ENCODE data around the gene FBXO24.

The FBXO24 gene

DNA sequence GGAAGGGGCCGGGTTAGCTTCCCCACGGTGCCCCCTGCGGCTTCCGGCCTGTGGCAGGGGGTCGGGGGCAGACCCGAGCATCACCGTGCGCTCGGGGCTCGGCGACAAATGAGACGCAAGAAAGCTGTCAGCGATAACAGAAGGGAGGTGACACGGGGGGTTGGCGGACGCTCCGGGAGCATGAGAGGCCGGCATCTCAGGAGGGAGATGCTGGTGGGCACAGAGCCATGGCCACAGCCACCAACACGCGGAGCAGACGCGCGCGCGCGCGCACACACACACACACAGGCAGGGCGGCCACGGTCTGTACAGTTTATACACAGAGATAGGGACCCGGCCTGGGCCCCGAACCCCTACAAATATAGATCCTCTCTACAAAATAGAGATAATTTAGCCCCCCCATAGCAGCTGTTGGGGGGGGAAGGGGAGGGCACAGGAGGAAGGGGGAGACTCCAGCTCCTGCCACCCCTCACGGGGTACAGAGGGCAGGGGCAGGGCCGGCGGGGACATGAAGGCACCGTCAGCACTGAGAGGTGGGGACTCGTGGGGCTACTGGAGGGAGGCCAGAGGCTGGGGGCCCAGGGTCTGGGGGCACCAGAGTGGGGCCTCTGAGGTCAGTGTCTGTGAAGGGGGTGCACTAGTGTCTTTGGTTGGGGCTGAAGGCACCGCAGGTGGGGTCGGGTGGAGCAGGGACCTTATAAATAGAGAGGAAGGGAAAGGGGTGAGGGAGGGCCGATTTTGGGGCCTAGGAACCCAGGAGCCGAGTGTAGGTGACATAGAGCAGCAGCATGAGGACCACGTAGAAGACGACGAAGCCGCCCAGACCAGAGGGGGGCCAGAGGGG, 11.5 kb upstream of the FBXO24 start:
- DNase-seq (ENCODE audit: low spot score) = no peak

DNA sequence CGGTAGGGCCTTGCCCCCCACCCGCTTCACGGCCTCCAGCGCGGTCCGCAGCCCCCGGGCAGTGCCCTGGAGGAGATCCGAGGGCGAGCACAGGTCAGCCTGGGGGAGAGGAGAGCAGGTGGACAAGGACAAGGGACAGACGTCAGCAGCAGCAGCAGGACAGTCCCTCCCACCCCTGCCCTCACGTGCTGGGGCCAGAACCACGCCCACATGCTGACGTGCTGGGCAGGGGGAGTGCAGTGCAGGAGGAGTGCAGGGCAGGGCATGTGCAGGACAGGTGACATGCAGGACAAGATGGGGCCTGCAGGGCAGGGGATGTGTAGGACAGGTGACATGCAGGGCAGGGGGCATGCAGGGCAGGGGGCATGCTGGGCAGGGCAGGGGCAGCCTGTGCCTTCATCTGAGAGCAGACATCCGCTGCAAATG, 10.9 kb upstream of the FBXO24 start:
- DNase-seq (ENCODE audit: low spot score) = no peak

DNA sequence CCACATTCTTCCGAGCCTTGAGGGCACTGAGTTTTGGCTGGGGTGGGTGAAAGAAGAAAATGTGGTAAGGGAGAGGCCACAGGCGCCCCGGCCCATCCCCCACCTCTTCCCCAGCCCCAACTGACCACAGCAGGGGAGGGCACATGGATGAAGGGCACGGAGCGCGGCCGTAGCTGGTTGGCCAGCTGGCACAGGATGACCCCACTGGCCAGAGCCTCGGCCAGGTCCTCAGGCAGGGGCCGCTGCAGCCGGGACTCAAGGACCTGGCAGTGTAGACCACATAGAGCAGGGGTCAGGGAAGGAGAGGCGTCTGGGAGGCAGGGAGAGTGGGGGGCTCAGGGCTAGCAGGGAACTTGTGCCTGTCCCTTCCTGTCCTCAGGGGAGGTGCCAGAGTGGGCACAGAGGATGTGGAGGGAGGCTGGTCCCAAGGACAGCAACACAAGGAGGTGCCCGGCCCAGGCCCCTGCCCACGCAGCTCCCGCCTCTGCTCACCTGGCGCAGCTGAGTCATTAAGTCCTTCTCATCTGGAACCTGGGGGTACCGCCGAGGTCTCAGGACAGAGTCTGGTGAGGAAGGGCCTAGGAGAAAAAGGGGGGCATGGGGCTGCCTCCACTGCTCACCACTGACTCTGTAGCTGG, 10.3 kb upstream of the FBXO24 start:
- DNase-seq (ENCODE audit: low spot score) = no peak

DNA sequence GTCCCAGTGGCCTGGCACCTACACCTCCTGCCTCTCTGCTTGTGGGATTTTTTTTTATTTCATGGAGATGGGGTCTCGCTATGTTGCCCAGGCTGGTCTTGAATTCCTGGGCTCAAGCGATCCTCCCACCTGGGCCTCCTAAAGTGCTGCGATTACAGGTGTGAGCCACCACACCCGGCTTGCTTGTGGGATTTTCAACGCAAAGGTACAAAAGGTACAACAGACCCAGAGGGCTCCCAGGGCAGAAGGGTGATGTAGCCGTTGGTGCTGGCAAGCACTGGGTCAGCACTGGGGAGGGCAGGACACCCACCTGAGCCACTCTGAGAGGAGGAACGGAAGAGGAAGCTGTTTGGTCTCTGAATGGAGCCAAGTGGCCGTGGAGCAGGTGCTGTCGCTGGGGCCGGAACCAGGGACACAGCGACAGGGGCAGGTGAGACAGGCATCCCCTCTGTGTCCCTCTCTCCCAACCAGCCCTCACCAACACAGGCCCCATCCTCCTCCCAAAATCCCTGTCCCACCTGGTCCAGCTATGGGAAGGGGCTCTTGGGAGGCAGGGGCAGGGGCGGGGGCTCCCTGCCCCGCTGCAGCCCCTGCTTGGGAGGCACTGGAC, 9.6 kb upstream of the FBXO24 start:
- DNase-seq (ENCODE audit: low spot score) = no peak

DNA sequence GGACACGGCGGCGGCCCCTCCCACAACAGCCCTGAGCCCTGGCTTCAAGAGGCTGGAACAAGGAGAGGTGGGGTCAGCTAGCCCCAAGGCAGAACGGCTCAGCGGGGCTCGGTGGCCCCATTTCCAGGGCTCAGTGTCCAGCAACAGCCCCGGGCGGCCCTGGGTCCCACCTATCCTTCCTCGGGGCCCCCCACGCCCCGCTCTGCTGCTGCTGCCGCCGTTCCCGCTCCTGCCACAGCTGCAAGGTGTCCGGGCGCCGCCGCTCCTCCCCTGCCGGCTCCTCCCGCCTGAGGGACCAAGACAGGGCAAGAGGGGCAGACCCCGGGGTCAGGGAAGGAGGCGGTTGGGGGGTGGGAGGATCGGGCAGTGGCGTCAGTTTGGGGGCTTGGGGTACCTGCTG, 9.0 kb upstream of the FBXO24 start:
- no peak for DNase-seq (ENCODE audit: low spot score)

DNA sequence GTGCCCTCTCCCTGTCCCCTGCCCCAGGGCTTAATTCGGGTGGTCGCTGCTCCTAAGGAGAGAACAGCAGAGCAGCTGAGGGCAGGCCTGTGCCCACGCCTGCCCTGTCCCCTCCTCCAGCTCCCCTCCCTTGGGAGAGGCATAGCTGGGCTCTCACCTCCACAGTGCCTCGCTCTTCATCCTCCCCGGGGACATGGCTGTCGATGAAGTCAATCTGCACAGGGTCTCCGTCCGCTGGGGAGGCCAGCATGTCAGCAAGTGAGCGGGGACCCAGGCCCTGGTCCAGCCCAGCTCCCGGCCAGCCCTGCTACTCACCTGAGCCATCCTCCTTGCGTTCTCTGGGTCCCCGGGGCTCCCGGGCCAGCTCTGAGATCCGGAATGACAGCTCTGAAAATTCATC, 8.6 kb upstream of the FBXO24 start:
- no peak for DNase-seq (ENCODE audit: low spot score)

DNA sequence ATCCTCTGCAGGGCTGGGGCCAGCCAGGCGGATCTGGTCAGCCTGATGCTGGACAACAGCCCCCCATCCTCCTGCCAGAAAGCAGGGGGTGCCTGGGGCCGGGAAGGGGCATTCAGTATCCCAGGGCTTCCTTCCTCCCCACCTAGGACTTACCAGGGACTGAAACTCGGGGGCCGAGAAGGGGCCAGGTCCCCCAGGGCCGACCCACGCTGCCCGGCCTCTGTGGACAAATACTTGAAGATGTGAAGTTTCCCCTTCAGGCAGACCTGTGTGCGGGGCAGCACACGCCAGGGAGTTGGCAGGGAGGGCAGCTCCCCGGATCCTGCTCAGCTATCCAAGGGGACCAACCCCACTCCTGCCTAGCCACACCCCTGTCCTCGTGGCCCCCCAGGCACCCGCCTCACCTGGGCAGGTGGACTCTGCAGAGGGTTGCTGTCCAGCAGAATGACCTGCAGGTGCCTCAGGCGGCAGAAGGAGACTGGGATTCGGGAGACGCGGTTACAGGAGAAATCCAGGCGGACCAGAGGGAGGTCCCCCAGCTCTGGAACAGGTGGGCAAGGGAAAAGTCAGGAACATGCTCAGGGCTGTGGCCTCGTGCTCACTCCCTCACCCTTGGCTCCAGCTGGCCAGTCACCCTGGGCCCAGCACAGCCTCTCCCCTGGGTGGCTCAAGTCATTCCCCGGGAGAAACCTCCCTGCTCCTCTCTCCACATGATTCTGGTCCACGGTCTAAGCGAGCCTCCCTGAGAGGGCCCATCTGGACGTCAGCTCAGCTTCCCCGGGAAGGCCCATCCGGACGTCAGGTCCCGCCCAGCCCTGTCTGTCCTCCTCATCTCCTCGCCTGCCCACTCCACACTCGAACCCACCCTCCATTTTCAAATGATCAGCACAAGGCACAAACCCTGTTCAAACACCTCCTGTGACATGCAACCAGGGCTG, 7.6 kb upstream of the FBXO24 start:
- no peak for DNase-seq (ENCODE audit: low spot score)

DNA sequence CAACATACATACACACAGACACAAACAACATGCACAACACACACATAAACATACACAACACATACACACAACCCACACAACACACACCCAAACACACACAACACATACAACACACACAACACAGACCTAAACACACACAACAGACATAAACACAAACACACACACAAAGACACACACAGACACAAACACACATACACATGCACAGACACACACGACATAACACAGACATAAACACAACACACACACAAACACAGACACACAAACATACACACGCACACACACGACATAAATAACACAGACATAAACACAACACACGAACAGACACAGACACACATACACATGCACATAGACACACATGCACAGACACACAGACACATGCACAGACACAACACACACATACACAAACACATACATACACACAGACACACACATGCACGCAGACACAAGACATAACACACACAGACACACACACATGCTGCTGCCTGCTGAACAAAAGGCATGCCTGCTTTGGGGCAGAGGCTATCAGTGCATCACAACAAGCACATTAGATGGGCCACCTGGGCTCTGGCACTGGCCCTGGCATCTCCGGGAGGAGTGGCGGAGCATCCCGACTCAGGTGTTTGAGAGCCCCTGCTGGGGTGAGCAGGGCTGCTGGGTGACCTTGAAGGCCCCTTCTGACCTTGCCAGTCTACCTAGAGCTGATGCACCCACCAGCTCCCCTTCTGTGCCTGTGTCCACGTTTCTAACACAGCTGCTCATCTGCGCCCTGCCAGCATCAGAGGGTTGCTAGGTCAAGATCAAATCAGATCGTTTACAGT, 5.5 kb upstream of the FBXO24 start:
- DNase-seq (ENCODE audit: low spot score) = no peak

DNA sequence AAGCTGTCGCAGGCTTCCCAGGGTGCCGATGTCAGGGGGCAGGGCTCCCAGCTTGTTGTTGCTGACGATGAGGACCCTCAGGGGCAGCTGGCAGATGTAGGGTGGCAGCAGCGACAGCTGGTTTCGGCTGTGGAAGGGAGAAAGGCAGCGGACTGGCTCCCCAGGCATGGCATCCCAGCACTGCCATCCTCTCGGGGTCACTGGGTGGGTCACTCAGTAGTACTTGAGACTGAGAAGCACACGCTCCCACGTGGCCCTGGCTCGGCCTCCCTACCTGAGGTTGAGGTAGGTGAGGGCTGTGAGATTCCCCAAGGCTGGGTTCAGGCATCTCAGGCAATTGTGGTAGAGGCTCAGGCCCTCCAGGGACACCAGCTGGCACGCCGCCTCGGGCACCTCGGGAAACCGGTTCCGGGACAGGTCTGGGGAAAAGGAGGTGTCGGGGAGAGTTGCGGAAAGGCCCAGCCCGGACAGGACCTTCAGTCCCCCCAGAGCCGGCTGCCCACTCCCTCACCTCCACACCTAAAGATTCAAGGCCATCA, 4.0 kb upstream of the FBXO24 start:
- no peak for DNase-seq (ENCODE audit: low spot score)

DNA sequence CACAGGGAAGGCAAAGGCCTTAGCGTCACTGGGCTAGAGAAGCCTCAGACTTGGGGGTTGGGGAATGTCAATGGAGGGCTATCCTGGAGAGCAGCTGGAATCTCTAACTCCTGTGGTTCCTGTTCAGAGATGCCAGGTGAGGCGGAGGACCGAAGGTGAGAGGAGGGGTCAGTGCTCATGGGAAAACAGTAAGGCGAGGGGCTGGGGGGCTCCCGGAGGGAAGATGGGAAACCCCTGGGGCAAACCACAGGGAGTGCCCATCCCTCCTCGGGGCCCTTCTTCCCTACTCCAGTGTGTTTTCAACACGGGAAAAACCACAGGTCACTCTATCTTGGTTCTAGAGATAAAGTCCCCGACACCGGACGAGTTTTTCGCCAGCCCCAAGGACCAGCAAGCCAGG, 3.5 kb upstream of the FBXO24 start:
- DNase-seq (ENCODE audit: low spot score) = no peak

DNA sequence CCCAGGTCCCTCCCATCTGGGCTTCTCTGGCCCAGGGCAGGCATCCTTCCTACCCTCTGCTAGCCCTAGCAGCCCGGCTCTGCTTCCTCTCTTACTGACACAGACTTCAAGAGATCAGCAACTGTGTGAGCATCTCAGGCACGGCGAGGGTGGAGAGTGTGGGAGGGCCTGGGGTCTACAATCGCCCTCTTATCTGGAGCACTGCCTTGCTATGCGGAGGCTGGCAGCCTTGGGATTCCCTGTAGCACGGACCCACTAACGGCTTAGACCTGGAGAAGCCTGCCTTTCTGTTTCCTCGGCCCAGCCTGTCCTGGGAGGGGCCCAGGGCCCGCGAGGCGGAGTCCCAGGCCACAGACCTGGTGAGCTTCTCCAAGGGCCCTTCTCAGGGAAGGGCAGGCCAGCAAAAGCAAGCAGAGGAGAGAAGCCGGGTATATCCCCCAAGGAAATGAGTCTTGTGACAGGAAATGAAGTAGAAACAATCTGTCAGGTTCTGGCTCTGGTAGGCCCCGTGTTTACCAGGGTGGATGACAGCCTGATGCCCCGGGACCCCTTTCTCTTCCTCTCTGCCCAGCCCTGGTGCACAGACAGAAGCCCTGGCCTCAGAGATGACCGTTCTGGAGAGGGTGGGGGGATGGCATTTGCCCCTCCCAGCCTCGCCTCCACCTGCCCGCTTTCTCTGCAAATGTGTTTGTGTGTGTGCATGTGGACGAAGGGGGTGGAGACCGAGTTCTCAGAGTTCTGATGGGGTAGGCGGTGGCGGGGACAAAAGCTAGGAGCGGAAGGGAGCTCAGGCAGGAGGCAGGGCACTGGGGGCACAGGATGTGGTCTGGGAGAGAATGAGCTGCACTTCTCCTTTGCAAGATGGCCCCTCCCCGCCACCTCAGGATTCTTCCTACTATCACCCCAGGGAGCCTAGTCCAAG, 2.7 kb upstream of the FBXO24 start:
- DNase-seq (ENCODE audit: low spot score) = no peak

DNA sequence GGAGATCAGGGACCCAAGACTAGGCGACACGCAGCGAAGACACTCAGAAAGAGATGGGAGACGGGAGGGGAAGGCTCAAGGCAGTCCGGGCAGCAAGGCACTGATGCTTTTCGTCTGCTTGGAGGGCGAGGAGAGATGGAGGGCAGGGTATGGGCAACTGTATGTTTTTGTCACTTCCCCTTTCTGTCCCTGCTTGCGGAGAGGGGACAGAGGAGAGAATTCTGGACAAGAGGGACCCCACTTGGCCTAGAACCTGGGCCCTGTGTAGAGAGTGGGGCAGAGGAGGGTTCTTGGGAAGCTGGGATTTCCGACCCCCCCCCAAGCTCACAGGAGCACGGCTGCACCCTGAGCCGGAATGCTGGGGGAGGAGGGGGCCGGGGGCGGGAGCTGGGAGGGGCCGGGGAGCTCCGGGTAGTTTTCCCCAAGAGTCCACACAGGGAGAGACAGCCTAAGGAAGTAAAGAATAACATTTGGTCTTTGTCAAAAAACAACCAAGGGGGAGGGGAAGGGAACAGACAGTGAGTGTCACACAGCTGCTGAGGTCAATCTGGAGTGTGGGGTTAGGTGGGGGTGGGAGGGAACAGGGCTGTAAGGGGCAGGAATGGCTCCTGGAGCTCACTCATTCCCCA, 2.0 kb upstream of the FBXO24 start:
- no peak for DNase-seq (ENCODE audit: low spot score)

DNA sequence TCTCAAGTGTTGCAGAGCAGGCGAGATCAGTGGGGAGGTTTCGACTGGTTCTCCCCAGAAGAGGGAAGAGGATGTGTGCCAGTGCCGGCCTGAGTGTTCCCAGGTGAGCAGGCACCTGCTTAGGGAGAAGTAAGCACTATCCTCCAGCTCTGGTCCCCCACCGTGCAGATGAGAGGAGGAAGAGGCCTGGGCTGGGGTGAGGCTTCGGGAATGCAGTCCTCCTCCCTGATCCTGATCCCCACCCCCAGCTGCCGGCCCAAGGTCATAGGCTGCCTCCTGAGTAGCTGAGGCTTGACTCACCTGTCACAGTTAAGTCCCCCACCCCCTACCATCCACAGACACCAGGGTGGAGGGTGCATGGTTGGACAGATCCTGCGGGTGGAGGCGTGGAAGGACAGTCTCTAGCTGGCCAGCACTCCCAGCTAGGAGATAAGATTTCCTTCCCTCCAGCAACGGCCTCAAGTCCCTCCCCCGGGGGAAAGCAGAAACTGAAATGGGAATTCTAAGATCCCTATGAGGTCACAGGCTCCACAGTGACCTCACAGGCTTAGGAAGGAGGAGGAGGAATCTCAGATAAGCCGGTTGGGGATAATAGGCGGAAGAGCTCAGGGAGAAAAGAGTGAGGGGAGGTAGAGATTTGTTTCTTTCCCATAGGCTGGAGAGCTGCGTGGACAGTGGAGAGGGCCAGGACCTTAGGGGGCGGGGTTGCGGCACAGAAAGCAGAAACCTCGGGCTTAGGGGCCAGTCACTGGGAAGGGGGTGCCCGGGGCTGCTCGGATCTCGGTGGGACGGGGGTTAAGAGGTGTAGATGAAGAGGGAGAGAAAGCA, 1.2 kb upstream of the FBXO24 start:
- DNase-seq (ENCODE audit: low spot score) = peak; percentile 45

DNA sequence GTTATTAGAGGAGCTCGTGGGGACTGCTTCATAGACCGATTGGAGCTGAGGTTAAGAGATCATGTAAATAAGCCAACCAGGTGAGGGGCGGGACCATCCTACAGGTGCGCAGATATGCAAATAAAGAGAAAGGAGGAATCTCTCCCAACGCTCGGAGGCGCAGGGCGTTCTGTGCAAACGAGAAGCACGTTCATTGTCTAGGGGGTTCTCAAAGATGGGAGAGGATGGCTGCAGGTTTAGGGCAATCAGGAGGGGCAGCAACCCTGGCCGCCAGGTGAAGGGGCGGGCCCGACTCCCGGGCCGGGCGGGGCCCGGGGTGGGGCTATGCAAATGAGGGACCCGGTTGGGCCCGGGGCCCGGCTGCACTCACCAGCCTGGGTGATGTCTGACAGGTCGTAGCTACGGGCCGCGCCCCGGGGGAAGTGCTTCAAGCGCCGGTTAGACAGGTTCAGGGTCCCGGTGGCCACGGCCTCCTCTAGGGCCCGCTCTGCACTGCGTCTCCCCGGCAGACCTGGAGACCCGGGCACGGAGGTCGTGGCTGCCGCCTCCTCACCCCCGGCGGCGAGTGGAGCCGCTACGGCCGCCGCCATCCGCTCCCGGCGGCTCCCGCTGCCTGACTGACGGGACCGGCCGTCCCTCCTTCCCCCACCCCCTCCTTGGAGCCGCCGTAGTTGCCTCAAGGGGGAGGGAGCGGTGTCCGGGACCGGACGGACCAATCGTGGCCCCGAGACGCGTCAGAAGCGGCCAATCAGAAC, 440 bp upstream of the FBXO24 start, which contains the start of gene LRCH4:
Gene LRCH4, minus strand, starts transcription at position 619 of the 755 bp plus-strand sequence. Its CDS starts 29 bp downstream, at position 590.
- DNase-seq (ENCODE audit: low spot score) = peak; percentile 99

DNA sequence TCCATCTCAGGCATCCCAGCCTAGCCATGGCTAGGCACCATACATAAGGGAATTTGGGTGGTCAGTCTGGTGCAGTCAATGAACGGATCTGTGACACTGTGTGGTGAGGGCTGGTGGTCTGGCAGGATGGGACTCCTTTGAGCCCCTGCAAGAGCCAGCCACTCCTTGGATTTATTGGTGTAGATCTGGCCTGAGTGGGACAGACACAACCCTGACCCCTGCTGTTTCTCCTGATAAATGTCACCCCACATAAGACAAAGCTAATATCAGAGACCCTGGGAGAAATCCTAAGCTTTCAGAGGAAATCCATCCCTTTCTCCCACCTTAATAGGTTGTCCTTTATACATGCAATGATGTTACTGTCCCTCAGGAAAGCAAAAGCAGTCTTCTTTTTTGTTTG, 2.3 kb downstream of the FBXO24 start:
- DNase-seq (ENCODE audit: low spot score) = peak; percentile 26

DNA sequence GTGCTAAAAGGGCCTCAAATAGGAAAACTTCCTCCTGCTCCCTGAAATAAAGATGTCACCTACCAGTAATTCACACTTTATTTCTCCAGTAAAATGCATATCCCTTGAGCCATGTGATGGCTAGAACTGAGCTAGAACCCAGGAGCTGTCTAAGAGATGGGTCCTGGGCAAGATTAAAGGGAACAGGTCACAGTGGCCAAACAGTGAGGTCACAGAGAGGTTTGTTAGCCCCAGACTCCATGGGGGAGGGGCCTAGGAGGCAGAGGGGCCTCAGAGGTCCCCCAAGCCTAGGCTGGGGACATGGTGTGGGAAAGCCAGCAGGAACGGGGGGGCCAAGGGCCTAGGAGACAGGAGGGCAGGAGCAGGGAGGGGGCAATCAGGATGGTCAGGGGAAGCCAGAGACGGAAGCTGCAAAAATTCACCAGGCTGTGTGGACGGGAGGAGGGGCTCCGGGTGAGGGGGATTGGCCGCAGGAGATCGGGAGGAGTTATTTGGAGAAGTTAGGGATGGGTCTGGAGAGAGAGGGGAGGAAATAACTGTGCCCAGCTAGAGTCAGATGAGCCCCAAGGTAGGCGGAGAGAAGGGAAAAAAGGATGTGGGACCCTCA, 3.3 kb downstream of the FBXO24 start:
- no peak for DNase-seq (ENCODE audit: low spot score)

DNA sequence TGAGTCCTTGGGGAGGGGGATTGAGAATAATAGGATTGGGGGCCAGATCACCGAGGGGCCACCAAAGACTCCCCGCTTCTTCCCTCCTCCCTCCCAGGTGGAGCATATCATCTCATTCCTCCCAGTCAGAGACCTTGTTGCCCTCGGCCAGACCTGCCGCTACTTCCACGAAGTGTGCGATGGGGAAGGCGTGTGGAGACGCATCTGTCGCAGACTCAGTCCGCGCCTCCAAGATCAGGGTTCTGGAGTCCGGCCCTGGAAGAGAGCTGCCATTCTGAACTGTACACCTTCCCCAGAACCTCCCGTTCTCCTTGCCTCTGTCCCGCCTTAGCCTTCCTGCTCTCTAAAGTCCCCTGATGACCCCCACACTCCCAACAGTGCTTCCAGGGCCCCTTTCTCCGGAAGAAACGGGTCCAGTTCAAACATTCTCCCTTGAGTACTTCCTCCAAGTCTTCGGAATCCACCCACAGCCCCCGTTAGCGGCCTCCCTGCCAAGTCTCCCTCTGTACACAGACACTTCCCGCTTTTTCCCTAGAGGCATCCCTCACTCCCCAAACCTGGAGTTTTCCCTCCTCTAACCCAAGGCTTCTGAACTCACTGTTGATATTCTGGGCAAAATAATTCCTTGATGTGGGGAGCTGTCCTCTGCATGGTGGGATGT, 4.1 kb downstream of the FBXO24 start:
- DNase-seq (ENCODE audit: low spot score) = no peak
